ENCODE measurements around the gene FH.

Gene FH

GRCh38 chr1:241520080-241520465 lies 518 bp upstream of the FH start:
- no peak for DNase-seq

DNA sequence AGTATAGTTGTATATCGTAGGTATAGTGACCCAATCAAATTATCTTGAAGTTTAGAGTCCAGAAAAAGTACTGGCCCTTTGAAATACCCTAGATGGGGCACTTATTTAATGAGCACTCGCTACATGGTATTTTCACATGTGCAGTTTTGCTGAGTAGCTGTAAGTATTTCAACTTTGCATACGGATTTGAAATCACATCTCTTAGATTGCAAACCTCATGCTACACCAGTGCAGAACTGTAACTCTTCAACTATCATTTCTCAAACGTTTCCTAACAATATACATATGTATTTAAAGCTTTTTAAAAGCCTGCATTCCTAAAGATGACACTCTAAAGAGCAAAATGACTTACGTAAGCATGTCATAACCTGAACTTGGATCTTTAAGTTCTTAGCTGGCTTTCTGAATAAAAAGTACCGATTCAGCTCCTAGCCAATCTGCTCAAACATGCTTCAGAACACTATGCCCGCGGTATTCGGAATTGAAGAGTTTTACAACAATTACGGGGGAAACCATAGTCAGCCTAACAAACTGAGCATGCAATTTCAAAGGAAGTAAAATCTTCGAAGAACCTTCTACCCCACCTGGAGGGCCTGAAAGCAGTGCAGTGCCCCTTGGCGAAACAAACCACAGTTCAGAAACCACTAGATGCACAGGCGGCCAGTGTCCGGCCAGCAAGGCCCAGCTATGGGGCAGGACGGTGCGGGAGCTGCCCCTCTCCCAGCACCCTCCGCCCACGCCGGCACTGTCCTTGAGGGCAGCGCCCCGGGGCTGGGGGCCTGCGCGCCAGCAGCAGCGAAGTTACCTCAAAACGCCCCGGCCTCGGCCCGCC lies 863 bp downstream of the FH start:
- DNase-seq, result no peak

GRCh38 chr1:241513378-241513777 lies 6.2 kb downstream of the FH start:
- no peak for DNase-seq

- no peak for DNase-seq
Observed at GRCh38 chr1:241507189-241507863, 12.2 kb downstream of the FH start.

DNA sequence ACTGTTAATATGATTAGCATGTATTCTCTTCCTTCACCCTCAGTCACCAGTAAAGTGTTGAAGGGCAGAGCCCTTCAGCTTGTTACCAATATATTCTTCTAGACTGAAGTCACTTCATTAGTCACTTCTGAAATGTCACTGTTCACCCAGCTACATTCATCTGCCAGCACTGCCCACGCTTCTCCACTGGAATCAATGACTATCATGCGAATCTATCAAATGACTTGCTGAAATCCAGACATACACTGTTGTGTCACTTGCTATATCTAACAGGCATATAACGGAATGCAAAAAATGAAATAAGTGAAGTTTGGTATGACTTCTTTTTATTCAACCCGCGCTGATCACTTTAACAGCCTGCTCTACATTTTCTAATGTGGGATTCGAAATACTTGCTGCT lies 16.1 kb downstream of the FH start:
- DNase-seq, result no peak

DNA sequence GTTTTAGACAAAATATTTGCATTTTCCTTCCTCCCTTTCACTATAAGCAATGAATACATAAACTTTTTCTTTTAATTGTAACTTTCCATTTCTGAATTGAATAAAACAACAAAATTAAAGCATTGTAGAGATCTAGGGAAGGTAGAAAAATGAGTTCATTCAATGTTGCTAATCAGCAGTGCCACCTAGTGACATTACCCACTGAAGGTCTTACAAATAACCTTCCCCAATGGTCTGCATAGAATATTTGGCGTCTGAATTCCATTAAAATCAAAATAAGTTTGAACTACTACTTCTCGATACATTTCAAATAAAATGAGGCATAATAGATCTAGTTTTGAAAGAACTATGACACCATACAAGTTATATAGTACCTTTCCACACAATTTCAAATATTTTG lies 19.6 kb downstream of the FH start:
- no peak for DNase-seq

GRCh38 chr1:241495741-241496140 lies 23.8 kb downstream of the FH start:
- no peak for DNase-seq

DNA sequence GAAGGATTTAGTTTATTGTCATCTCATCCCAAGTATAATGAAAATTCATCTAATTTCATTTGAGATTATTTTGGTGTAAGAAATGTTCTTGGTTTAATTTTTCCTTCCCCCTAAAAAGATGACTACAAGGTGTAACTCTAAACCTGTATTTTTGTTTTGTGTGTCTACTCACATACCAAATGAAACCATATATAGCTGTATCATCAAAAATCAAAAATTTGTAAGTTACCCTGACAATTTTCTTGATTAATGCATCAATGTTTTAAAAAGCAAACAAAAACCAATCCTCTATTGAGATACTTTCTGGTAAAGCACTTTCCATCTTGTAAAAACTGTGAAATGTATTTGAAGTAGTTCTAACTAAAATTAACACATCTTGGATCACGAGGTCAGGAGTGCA lies 30.8 kb downstream of the FH start:
- no peak for DNase-seq

GRCh38 chr1:241485554-241485992 lies 34.0 kb downstream of the FH start:
- DNase-seq, result no peak

- no peak for DNase-seq
Observed at GRCh38 chr1:241485145-241485544, 34.4 kb downstream of the FH start.

- no peak for DNase-seq
Observed at GRCh38 chr1:241482761-241483250, 36.7 kb downstream of the FH start.

- no peak for DNase-seq
Observed at GRCh38 chr1:241479294-241479693, 40.3 kb downstream of the FH start.

- DNase-seq, result no peak
Observed at GRCh38 chr1:241475671-241476070, 43.9 kb downstream of the FH start.

GRCh38 chr1:241473026-241473425 lies 46.5 kb downstream of the FH start:
- DNase-seq, result no peak

DNA sequence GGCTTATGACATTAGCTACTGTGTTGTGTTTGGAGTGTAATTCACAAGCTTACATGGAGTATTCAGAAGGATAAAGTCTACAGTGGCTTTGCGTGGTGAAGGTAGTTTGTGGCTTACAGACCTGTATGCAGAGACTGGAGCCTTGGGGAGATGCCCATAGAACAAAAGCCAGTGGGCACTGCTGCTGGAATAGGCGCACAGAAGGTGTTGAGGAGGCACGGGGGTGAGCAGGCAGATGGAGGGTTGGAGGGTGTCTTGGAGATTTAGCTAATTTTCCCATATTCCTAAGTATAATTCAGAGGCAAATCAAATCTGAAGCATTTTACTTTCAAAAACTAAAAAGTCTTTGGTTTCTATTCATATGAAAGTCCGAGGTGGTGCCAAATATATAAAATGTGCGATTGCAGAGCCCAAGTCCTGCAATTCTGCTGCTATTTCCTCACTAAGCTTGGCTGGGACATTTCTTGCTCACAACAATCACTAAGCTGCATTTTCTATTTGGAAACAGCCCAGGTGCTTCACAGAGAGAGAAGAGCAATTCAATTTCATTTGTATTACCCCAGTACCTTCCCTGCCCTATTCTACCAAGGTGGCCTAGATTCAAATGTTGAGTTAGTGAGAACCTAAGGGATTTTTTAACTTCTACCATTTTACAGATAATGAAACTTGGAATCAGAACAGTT lies 48.5 kb downstream of the FH start:
- no peak for DNase-seq

DNA sequence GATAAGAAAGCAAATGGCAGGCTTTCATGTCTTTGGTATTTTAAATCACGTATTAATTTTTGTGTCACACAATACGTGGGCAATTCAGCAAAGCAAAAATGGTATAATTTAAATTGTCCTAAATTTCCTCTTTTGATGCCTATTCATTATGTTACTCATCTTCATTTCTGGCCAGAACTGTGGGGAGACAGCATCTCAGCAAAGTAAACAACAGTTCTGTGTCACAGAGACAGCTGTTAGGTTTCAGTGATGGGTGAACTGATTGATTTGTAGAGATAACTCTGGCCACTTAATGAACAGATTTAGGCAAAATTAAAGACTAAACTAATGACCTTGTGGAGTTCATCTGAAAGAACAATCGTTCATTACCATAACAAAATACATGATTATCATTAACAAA lies 49.2 kb downstream of the FH start:
- DNase-seq, result no peak

GRCh38 chr1:241465673-241466072 lies 53.9 kb downstream of the FH start:
- no peak for DNase-seq

DNA sequence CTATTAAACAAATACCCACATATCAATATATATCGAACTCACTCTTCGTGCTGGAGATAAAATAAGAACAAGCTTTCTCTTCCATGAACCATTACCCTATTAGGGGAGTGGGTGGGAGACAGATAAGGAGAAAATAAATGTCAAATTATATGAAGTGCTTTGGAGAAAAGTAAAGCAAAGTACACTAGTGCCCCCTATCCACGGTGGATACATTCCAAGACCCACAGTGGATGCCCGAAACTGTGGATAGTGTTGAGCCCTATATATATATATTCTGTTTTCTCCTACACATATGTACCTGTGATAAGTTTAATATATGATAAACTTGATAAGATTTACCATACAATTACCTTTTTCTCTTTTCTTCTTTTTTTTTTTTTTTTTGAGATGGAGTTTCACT lies 54.6 kb downstream of the FH start:
- DNase-seq, result no peak

DNA sequence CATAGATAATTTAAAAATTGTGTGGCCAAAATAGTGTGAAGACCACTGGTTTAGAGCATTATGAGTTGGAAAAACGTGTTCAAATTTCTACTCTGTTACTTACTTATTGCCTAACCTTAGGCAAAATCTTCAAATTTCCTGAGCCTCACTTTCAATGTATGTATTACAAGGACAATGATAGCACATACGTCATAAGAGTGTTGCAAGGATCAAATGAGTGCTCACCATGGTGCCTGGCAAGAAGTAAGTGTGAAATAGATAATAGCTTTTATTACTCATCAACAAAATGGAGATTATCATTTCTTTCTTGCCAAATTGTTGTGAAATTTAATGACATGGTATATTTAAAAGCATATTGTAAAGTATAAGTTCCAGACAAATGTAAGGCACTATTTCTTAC lies 57.2 kb downstream of the FH start:
- no peak for DNase-seq

- DNase-seq, result no peak
Observed at GRCh38 chr1:241460098-241460873, 59.3 kb downstream of the FH start.

DNA sequence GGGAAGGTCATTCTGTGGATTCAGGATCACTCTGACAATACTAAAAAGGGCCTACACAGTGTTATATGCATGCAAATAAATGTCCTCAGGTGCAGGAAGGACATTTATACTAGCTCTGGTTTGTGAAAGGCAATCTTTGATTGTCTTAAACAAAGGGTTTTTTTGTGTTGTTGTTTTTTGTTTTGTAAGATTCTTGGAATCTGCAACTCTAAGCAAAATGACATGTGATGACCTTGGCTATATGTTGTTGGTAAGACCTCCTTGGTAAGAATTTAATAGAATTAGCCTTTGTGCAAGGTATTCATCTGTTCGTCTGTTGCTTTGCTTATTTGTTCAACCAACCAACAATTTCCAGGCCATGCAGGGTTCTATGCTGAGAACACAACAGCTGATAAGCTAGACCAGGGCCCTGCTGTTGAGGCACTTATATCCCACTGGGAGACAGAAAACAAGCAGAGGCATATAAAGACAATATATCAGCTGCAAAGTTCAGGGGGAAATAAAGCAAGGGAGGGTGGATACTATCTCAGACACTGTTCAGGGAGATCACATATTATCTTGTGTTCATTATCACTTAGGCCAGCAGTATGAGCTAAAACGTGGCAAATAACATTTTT lies 60.3 kb downstream of the FH start:
- DNase-seq, result no peak

- no peak for DNase-seq
Observed at GRCh38 chr1:241457421-241457820, 62.1 kb downstream of the FH start.

DNA sequence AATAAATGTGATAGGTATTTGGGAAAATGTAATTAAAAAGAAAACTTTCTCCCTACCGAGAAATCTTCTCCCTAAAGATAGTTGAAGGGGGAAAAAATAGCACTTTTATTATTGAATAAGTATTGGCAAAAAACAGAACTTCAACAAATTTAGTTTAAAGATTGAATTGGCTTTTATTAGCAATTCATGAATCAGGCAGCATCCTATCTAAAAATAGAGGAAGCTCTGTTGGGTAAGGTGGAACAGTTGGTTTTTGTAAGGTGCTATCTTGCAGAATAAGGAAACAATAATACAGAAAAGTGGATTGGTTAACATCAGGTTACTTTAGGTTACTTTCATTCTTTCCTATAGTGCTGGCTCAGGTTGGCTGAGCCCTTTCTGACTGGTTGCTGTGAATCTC lies 62.8 kb downstream of the FH start:
- DNase-seq, result no peak

All from KG1 (cell line).